Measurements from ENCODE around the gene AURKAIP1.

The AURKAIP1 gene

DNA sequence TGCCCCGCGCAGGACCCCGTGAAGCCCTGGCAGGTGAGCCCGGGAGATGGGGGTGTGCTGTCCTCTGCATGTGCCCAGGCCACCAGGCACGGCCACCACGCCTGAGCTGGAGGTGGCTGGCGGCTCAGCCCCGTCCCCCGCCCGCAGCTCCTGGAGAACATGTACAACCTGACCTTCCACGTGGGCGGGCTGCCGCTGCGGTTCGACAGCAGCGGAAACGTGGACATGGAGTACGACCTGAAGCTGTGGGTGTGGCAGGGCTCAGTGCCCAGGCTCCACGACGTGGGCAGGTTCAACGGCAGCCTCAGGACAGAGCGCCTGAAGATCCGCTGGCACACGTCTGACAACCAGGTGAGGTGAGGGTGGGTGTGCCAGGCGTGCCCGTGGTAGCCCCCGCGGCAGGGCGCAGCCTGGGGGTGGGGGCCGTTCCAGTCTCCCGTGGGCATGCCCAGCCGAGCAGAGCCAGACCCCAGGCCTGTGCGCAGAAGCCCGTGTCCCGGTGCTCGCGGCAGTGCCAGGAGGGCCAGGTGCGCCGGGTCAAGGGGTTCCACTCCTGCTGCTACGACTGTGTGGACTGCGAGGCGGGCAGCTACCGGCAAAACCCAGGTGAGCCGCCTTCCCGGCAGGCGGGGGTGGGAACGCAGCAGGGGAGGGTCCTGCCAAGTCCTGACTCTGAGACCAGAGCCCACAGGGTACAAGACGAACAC, 42.1 kb downstream of the AURKAIP1 start:
- DNase-seq (ENCODE audit: low read depth) = no peak

DNA sequence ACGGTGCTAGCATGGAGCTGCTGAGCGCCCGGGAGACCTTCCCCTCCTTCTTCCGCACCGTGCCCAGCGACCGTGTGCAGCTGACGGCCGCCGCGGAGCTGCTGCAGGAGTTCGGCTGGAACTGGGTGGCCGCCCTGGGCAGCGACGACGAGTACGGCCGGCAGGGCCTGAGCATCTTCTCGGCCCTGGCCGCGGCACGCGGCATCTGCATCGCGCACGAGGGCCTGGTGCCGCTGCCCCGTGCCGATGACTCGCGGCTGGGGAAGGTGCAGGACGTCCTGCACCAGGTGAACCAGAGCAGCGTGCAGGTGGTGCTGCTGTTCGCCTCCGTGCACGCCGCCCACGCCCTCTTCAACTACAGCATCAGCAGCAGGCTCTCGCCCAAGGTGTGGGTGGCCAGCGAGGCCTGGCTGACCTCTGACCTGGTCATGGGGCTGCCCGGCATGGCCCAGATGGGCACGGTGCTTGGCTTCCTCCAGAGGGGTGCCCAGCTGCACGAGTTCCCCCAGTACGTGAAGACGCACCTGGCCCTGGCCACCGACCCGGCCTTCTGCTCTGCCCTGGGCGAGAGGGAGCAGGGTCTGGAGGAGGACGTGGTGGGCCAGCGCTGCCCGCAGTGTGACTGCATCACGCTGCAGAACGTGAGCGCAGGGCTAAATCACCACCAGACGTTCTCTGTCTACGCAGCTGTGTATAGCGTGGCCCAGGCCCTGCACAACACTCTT, 42.8 kb downstream of the AURKAIP1 start:
- DNase-seq (ENCODE audit: low read depth) = no peak

DNA sequence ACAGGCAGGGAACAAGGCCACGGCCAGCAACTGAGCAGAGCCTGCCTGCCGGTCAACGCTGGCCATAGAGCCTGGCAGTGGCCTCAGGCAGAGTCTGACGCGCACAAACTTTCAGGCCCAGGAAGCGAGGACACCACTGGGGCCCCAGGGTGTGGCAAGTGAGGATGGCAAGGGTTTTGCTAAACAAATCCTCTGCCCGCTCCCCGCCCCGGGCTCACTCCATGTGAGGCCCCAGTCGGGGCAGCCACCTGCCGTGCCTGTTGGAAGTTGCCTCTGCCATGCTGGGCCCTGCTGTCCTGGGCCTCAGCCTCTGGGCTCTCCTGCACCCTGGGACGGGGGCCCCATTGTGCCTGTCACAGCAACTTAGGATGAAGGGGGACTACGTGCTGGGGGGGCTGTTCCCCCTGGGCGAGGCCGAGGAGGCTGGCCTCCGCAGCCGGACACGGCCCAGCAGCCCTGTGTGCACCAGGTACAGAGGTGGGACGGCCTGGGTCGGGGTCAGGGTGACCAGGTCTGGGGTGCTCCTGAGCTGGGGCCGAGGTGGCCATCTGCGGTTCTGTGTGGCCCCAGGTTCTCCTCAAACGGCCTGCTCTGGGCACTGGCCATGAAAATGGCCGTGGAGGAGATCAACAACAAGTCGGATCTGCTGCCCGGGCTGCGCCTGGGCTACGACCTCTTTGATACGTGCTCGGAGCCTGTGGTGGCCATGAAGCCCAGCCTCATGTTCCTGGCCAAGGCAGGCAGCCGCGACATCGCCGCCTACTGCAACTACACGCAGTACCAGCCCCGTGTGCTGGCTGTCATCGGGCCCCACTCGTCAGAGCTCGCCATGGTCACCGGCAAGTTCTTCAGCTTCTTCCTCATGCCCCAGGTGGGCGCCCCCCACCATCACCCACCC, 43.7 kb downstream of the AURKAIP1 start, which contains the start of gene TAS1R3:
TSS of gene TAS1R3 (plus strand) at position 213 of the 898 bp plus-strand sequence. CDS start at position 279, 66 bp downstream.
- no peak for DNase-seq (ENCODE audit: low read depth)

GRCh38 chr1:1330366-1331067, 44.5 kb downstream of the AURKAIP1 start:
- no peak for DNase-seq (ENCODE audit: low read depth)

GRCh38 chr1:1329304-1330210, 45.5 kb downstream of the AURKAIP1 start:
- DNase-seq (ENCODE audit: low read depth) = no peak

DNA sequence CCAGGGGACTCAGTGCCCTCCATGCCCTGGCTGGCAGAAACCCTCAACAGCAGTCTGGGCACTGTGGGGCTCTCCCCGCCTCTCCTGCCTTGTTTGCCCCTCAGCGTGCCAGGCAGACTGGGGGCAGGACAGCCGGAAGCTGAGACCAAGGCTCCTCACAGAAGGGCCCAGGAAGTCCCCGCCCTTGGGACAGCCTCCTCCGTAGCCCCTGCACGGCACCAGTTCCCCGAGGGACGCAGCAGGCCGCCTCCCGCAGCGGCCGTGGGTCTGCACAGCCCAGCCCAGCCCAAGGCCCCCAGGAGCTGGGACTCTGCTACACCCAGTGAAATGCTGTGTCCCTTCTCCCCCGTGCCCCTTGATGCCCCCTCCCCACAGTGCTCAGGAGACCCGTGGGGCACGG, 46.8 kb downstream of the AURKAIP1 start:
- DNase-seq (ENCODE audit: low read depth) = no peak

DNA sequence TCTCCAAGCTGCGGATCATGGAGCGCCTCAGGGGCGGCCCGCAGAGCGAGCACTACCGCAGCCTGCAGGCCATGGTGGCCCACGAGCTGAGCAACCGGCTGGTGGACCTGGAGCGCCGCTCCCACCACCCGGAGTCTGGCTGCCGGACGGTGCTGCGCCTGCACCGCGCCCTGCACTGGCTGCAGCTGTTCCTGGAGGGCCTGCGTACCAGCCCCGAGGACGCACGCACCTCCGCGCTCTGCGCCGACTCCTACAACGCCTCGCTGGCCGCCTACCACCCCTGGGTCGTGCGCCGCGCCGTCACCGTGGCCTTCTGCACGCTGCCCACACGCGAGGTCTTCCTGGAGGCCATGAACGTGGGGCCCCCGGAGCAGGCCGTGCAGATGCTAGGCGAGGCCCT, 47.7 kb downstream of the AURKAIP1 start:
- DNase-seq (ENCODE audit: low read depth) = no peak

- DNase-seq (ENCODE audit: low read depth) = no peak
These were observed 48.9 kb downstream of the AURKAIP1 start for GRCh38 chr1:1326075-1326605.

DNA sequence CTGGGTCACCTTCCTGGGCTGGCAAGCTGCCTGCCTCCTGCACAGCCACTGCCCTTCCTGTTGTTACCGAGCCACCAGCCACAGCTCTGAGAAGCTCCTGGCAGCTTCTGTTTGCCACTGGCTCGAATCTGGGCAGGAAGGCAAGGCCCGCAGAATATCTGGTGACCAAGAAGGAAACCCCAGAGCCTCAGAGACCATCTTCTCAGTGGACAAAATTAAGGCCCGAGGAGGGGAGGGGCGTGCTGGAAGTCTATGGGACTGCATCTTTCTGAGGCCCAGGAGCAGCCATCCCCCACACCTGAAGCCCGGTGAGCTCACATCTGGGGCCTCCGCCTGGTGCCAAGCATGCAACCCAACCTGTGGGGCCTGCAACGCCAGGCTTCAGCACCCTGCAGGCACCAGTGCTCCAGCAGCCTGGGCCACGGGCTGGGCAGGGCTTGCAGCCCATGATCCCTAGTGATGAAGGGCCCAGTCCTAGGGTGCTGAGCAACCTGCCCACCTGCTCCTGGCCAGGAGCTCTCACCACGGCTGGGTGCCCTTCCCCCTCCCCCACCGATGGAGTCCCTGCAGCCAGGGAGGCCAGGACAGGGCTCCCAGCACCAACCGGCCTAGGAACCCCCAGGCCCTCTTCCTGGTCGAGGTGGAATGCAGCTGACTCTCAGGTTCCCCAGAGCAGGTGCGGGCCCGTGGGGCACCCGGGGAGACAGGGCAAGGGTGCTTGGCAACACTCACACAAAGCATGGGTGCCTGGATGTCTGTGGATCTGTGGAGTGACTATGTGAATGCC, 49.5 kb downstream of the AURKAIP1 start:
- DNase-seq (ENCODE audit: low read depth) = no peak

- peak; percentile 86 for DNase-seq (ENCODE audit: low read depth)
These were observed 50.3 kb downstream of the AURKAIP1 start, which contains the start of the genes CPTP and INTS11 for GRCh38 chr1:1324524-1325287. CPTP (plus strand) TSS chr1:1324802; CDS start chr1:1326911, 2,109 bp downstream. INTS11 (minus strand) TSS chr1:1324660; CDS start chr1:1324608, 52 bp downstream.

DNA sequence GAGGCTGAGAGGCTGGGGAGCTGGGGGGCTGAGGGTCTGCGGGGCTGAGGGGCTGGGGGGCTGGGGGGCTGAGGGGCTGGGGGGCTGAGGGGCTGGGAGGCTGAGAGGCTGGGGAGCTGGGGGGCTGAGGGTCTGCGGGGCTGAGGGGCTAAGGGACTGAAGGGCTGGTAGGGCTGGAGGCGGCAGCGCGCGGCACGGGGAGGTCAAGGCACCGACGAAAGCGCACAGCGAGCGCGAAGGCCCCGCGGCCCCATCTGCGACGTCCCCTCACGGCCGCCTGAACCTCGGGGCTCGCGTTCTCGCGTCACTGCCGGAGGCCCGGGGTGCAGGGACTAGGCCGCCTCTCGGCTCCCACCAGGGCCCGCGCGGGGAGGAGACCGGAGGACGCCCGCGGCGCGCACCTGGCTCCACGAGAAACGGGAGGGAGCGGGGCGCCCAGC, 50.9 kb downstream of the AURKAIP1 start:
- DNase-seq (ENCODE audit: low read depth) = no peak

Data from iris pigment epithelial cell (primary cell).